ENCODE measurements around the gene DAPP1.

Gene DAPP1

DNA sequence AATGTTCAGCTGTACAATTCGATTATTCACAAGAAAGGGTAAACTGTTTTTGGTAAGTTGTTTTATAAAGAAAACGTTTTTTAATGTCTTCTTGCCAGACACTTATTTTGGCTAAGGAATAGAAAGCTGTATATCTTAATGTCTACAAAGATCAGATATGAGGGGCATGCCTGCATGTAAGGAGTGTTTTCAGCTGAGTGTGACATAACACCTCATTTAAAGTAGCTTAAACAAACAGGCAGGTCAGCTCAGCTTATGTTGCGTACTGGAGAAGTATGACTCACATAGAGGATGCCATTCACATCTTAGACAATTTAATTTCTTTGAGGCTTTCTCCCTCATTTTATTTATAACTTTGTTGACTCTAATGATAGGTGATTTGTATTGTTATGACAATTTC, 47.2 kb downstream of the DAPP1 start:
- TF ChIP-seq, protein P1, sequence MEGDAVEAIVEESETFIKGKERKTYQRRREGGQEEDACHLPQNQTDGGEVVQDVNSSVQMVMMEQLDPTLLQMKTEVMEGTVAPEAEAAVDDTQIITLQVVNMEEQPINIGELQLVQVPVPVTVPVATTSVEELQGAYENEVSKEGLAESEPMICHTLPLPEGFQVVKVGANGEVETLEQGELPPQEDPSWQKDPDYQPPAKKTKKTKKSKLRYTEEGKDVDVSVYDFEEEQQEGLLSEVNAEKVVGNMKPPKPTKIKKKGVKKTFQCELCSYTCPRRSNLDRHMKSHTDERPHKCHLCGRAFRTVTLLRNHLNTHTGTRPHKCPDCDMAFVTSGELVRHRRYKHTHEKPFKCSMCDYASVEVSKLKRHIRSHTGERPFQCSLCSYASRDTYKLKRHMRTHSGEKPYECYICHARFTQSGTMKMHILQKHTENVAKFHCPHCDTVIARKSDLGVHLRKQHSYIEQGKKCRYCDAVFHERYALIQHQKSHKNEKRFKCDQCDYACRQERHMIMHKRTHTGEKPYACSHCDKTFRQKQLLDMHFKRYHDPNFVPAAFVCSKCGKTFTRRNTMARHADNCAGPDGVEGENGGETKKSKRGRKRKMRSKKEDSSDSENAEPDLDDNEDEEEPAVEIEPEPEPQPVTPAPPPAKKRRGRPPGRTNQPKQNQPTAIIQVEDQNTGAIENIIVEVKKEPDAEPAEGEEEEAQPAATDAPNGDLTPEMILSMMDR (conservative IDR thresholded peaks at IDR 0.05; ENCODE audit: low read length) = no peak
- TF ChIP-seq EZH2phosphoT487 (IDR thresholded peaks at IDR 0.05; ENCODE audit: borderline replicate concordance) = no peak
- Histone ChIP-seq H3K9me2 (replicated peaks; ENCODE audit: low read depth, low read length) (no peaks in the 10 kb centered on the region), H3K9me3 (ENCODE audit: insufficient read depth, low read depth, low read length) (no peaks in the 10 kb centered on the region), H3K4me1 (ENCODE audit: insufficient read depth, low read length, poor library complexity, severe bottlenecking) (no peaks in the 10 kb centered on the region), H3K9ac (ENCODE audit: low read depth, low read length, poor library complexity, severe bottlenecking) (no peak overlapping the region), H3K27me3 (ENCODE audit: insufficient read depth, low read length, poor library complexity, severe bottlenecking) (no peaks in the 10 kb centered on the region), H3F3A (ENCODE audit: low read depth) (no peaks in the 10 kb centered on the region), H2AFZ (ENCODE audit: low read length) (no peak overlapping the region), H3K79me2 (ENCODE audit: insufficient read depth, low read length) (no peaks in the 10 kb centered on the region), H3K4me3 (ENCODE audit: low read length, poor library complexity, severe bottlenecking) (no peak overlapping the region), H3K36me3 (ENCODE audit: insufficient read depth, low read length) (no peaks in the 10 kb centered on the region), H3K4me2 (ENCODE audit: low read depth, low read length, poor library complexity, severe bottlenecking) (no peak overlapping the region), H4K20me1 (ENCODE audit: insufficient read depth, low read length, poor library complexity, severe bottlenecking) (no peaks in the 10 kb centered on the region)

DNA sequence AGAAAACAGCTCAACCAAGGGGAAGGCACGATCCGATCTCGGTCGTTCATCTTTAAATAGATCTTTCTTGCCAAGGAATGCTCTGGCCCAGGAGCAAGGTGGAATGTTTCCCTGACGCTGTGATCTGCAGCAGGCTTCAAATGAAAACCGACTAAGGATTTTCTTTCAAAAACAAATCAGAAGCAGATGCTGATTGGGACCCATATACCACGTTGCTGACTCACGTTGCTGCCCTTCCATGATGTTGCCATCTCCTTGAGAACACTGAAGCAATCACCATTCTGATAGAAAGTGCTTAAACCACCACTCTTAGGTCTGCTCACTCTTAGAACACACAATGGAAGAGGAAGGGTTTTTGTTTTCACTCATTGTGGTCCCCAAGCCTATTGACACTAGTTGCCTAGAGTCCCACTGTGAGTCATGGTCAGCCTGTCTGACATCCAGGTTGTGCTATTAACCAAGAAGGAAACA, 51.5 kb downstream of the DAPP1 start:
- no peaks in the 10 kb centered on the region for H3K9me3 ChIP-seq (ENCODE audit: insufficient read depth, low read depth, low read length)
- no peak overlapping the region for H2AFZ ChIP-seq (ENCODE audit: low read length)
- H3K9me2 ChIP-seq (replicated peaks; ENCODE audit: low read depth, low read length) = no peaks in the 10 kb centered on the region
- H3K4me2 ChIP-seq (ENCODE audit: low read depth, low read length, poor library complexity, severe bottlenecking) = no peak overlapping the region
- no peaks in the 10 kb centered on the region for H3F3A ChIP-seq (ENCODE audit: low read depth)
- H3K79me2 ChIP-seq (ENCODE audit: insufficient read depth, low read length) = no peaks in the 10 kb centered on the region
- no peaks in the 10 kb centered on the region for H4K20me1 ChIP-seq (ENCODE audit: insufficient read depth, low read length, poor library complexity, severe bottlenecking)
- no peak overlapping the region for H3K4me3 ChIP-seq (ENCODE audit: low read length, poor library complexity, severe bottlenecking)
- no peak for TF ChIP-seq EZH2phosphoT487 (IDR thresholded peaks at IDR 0.05; ENCODE audit: borderline replicate concordance)
- TF ChIP-seq, protein P1 (conservative IDR thresholded peaks at IDR 0.05; ENCODE audit: low read length) = no peak
- no peaks in the 10 kb centered on the region for H3K4me1 ChIP-seq (ENCODE audit: insufficient read depth, low read length, poor library complexity, severe bottlenecking)
- no peaks in the 10 kb centered on the region for H3K36me3 ChIP-seq (ENCODE audit: insufficient read depth, low read length)
- H3K27me3 ChIP-seq (ENCODE audit: insufficient read depth, low read length, poor library complexity, severe bottlenecking) = no peaks in the 10 kb centered on the region
- H3K9ac ChIP-seq (ENCODE audit: low read depth, low read length, poor library complexity, severe bottlenecking) = no peak overlapping the region

DNA sequence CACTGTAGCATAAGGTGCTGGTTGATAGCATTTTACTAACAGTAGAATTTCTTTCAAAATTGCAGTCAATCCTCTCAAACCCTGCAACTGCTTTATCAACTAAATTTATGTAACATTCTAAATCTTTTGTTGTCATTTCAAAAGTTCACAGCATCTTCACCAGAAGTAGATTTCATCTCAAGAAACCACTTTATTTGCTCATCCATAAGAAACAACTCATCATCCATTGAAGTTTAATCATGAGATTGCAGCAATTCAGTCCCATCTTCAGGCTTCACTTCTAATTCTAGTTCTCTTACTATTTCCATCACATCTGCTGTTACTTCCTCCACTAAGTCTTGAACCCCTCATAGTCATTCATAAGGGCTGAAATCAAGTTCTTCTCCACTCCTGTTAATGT, 55.9 kb downstream of the DAPP1 start:
- Histone ChIP-seq H3K9me3 (ENCODE audit: insufficient read depth, low read depth, low read length) (no peaks in the 10 kb centered on the region), H3K9ac (ENCODE audit: low read depth, low read length, poor library complexity, severe bottlenecking) (no peak overlapping the region), H3F3A (ENCODE audit: low read depth) (no peaks in the 10 kb centered on the region), H3K27me3 (ENCODE audit: insufficient read depth, low read length, poor library complexity, severe bottlenecking) (no peaks in the 10 kb centered on the region), H2AFZ (ENCODE audit: low read length) (no peak overlapping the region), H3K4me3 (ENCODE audit: low read length, poor library complexity, severe bottlenecking) (no peak overlapping the region), H3K4me2 (ENCODE audit: low read depth, low read length, poor library complexity, severe bottlenecking) (no peak overlapping the region), H3K9me2 (replicated peaks; ENCODE audit: low read depth, low read length) (no peaks in the 10 kb centered on the region), H3K4me1 (ENCODE audit: insufficient read depth, low read length, poor library complexity, severe bottlenecking) (no peaks in the 10 kb centered on the region), H3K79me2 (ENCODE audit: insufficient read depth, low read length) (no peaks in the 10 kb centered on the region), H3K36me3 (ENCODE audit: insufficient read depth, low read length) (no peaks in the 10 kb centered on the region), H4K20me1 (ENCODE audit: insufficient read depth, low read length, poor library complexity, severe bottlenecking) (no peaks in the 10 kb centered on the region)
- no peak for TF ChIP-seq EZH2phosphoT487 (IDR thresholded peaks at IDR 0.05; ENCODE audit: borderline replicate concordance)
- TF ChIP-seq, protein P1 (conservative IDR thresholded peaks at IDR 0.05; ENCODE audit: low read length) = no peak

Data from Loucy (cell line).